Left lung (tissue), 10 donors: Measurements from ENCODE around the gene RSRC1. TPM values are rescaled to one million over a fixed set of nuclear protein-coding genes. Genes with fewer than 3 reads are reported as not detected.

Experiments used
- ATAC-seq: fragments of 200-7000 bp; cut with Tn5 transposase; one replicate; pipeline ENCODE4 v1.9.1; 2020; ENCODE audit warnings: moderate library complexity
- DNase-seq, 4 donors: peaks; one replicate each; pipeline ENCODE4 v3.0.0-alpha.2; 2013 to 2020
- H3K27ac ChIP-seq, 2 donors: fragments of 200-600 bp; sonication (generic) in 1 of 2; one replicate each; pipeline versions ENCODE4 v1.5.0 to v1.8.0; 2020 to 2021
- H3K27me3 ChIP-seq, 2 donors: fragments of 200-600 bp; sonication (generic) in 1 of 2; one replicate each; pipeline versions ENCODE4 v1.5.0 to v1.8.0; 2020 to 2021
- H3K36me3 ChIP-seq, 2 donors: fragments of 200-600 bp; sonication (generic) in 1 of 2; one replicate each; pipeline versions ENCODE4 v1.5.0 to v1.8.0; 2020 to 2021
- H3K4me1 ChIP-seq, 2 donors: fragments of 200-600 bp; one replicate each; pipeline ENCODE4 v1.8.0; 2021
- H3K4me3 ChIP-seq, 2 donors: fragments of 200-600 bp; sonication (generic) in 1 of 2; one replicate each; pipeline versions ENCODE4 v1.5.0 to v1.8.0; 2020 to 2021; ENCODE audit warnings: mild to moderate bottlenecking in 1 of 2
- H3K9me3 ChIP-seq, 2 donors: fragments of 200-600 bp; sonication (generic) in 1 of 2; one replicate each; pipeline versions ENCODE4 v1.5.0 to v1.8.0; 2020 to 2021
- intact Hi-C, 2 donors: fragments of 100-400 bp; cut with DNase I; formaldehyde crosslinking; loops; one replicate each; pipeline versions ENCODE4 v1.11.2 to v1.14.2; 2022
- polyA plus RNA-seq, 6 donors: library from polyadenylated mRNA; unstranded; fragments of 120-200 nt; gene quantifications; one replicate each; pipeline ENCODE4 v1.2.1, GENCODE V29; 2013; ENCODE audit not compliant: insufficient read length in 6 of 6
- total RNA-seq, 2 donors: library from RNA; stranded (reverse); fragmentation: NEBNext Ultra II Directional; extraction: Animal tissue kit (Norgen Biotek cat#: 25700); gene quantifications; one replicate each; pipeline ENCODE4 v1.2.1, GENCODE V29; 2021
- TF ChIP-seq, protein P1 (sequence below), 2 donors: fragments of 200-600 bp; sonication (generic) in 1 of 2; IDR thresholded peaks; one replicate each; pipeline versions ENCODE4 v1.5.0 to v1.8.0; 2021; ENCODE audit warnings: antibody characterized with exemption in 2 of 2
- donor health status: DM: no; HTN: yes; CAD: no.
- donor health status: DM: no; HTN: no; CAD: no.

RSRC1 gene
- total and polyA plus RNA-seq, 8 donors, result 23.7 to 30.7 (median 27.6) TPM

DNA sequence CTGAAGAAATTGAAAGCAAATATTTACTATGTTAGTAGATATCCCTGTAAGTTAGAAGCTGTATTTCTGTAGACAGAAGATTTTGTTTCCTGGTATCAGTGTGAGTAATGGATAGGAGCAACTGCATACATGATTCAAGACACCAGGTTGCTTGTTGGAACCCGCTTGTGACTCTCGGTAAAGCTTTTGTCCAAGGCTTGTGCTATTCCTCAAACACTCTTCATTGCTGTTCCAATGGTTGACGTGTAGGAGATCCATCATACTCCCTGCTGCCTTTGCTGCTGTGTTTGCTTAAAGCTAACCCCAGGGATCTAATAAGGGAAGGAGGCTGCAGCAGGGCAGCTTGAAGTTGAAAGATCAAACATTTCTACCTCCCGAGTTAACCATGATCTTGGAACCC is 160.1 kb downstream of the RSRC1 start:
- Histone ChIP-seq H3K27ac (no peak overlapping the region), H3K4me3 (no peak overlapping the region), H3K9me3 (peaks cover 0 to 36% of the 10 kb centered on the region in 2 donors), H3K36me3 (no peaks in the 10 kb centered on the region), H3K4me1 (no peaks in the 10 kb centered on the region), H3K27me3 (no peaks in the 10 kb centered on the region)
- intact Hi-C loops, result no loop called here
- DNase-seq (no peak), ATAC-seq (no peak)
- TF ChIP-seq, protein P1, sequence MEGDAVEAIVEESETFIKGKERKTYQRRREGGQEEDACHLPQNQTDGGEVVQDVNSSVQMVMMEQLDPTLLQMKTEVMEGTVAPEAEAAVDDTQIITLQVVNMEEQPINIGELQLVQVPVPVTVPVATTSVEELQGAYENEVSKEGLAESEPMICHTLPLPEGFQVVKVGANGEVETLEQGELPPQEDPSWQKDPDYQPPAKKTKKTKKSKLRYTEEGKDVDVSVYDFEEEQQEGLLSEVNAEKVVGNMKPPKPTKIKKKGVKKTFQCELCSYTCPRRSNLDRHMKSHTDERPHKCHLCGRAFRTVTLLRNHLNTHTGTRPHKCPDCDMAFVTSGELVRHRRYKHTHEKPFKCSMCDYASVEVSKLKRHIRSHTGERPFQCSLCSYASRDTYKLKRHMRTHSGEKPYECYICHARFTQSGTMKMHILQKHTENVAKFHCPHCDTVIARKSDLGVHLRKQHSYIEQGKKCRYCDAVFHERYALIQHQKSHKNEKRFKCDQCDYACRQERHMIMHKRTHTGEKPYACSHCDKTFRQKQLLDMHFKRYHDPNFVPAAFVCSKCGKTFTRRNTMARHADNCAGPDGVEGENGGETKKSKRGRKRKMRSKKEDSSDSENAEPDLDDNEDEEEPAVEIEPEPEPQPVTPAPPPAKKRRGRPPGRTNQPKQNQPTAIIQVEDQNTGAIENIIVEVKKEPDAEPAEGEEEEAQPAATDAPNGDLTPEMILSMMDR (IDR thresholded peaks at IDR 0.05), result no peak

DNA sequence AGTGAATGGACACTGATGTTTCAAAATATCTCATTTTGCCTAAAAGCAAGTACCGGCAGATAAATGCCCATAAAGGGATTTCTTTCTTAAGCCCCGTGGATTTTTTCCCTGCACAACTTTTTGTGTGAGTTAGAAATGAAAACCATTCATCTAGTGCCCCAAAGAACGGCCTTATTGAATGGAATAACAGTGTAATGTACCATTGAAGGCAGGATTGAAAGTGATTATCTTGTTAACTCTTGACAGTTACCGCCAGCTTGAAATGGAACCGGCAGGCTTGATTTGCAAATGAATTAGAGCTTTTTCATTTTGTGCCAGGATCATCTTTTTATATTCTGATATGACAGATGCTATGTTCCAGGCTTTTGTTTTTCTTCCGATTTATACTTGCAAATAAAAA is 162.2 kb downstream of the RSRC1 start:
- peaks cover 0 to 14% of the 10 kb centered on the region in 2 donors for H3K9me3 ChIP-seq
- no peaks in the 10 kb centered on the region for H3K36me3 ChIP-seq
- TF ChIP-seq, protein P1 (IDR thresholded peaks at IDR 0.05), result no peak
- no peak overlapping the region for H3K27ac ChIP-seq
- no peaks in the 10 kb centered on the region for H3K4me1 ChIP-seq
- H3K4me3 ChIP-seq, result no peak overlapping the region
- no peaks in the 10 kb centered on the region for H3K27me3 ChIP-seq
- intact Hi-C loops, result no loop called here
- DNase-seq (no peak), ATAC-seq (no peak)

DNA sequence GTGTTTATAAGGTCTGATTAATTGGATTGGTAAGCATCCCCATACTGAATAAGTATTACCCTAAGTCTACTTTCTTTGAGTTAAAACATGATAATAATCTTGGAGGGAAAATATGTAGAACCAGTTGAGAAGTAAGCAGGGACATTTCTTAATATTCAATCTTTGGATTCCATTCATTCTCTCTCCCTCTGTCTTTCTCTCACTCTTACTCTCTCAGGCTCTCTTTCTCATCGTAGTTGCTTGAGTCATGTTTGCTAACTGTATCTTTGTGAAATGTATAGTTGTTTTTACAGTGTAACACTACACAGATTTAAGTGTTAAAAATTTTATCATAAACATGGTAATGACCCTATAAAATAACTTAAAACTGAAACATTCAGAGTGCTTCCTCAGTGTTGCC is 163.8 kb downstream of the RSRC1 start:
- no peak overlapping the region for H3K27ac ChIP-seq
- no peaks in the 10 kb centered on the region for H3K4me1 ChIP-seq
- TF ChIP-seq, protein P1 (IDR thresholded peaks at IDR 0.05), result no peak
- no peaks in the 10 kb centered on the region for H3K9me3 ChIP-seq
- no peaks in the 10 kb centered on the region for H3K27me3 ChIP-seq
- intact Hi-C loops, result no loop called here
- ATAC-seq (no peak), DNase-seq (no peak)
- peaks cover 0 to 7% of the 10 kb centered on the region in 2 donors for H3K36me3 ChIP-seq
- no peak overlapping the region for H3K4me3 ChIP-seq

DNA sequence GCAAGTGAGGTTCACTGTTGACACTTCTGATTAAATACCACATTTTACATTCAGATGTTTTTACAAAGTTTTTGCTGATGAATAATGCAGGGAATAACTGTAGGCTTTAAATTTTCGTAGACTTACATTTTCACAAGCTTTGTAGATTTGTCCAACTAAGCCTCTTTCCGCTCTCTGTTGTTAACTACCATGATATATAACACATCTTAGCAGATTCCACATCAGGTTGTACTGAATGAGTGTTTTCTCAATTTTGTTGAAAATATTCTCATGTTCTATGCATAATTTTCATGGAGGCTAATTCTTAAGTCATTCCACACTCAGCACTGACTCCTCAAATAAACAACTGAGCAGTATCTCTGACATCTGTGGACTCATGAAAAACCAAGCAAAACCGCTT is 168.3 kb downstream of the RSRC1 start:
- TF ChIP-seq, protein P1 (IDR thresholded peaks at IDR 0.05), result no peak
- no peak overlapping the region for H3K4me3 ChIP-seq
- H3K36me3 ChIP-seq, result peaks cover 0 to 7% of the 10 kb centered on the region in 2 donors
- H3K9me3 ChIP-seq, result no peaks in the 10 kb centered on the region
- no peaks in the 10 kb centered on the region for H3K4me1 ChIP-seq
- no peak for DNase-seq
- intact Hi-C loops, result no loop called here
- ATAC-seq, result no peak
- no peaks in the 10 kb centered on the region for H3K27me3 ChIP-seq
- no peak overlapping the region for H3K27ac ChIP-seq

DNA sequence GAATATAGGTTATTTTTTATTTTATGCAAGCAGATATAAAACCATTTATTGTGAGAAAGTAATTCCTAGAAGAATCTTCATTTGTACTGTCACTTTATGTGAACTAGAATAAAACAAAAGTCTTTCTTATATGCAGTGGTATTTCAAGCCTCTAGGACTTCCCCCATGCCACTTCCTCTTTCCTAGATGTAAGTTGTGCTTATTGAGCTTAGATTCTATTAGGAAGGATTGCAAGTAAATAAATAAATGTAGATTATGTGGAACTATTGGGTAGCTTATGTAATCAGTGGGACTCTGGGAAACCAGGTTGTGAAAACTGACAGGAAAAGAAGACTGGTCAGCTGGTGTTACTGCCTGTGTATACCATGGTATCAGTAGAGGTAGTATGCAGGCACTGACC is 169.7 kb downstream of the RSRC1 start:
- H3K27me3 ChIP-seq, result no peaks in the 10 kb centered on the region
- ATAC-seq (no peak), DNase-seq (no peak)
- TF ChIP-seq, protein P1 (IDR thresholded peaks at IDR 0.05), result no peak
- no peaks in the 10 kb centered on the region for H3K9me3 ChIP-seq
- H3K4me3 ChIP-seq, result no peak overlapping the region
- H3K27ac ChIP-seq, result no peak overlapping the region
- H3K4me1 ChIP-seq, result no peaks in the 10 kb centered on the region
- intact Hi-C loops, result no loop called here
- peaks cover 0 to 7% of the 10 kb centered on the region in 2 donors for H3K36me3 ChIP-seq
